T-cell (primary cell): ENCODE measurements around the gene PDCD4. TPM values are rescaled to one million over a fixed set of nuclear protein-coding genes. Genes with fewer than 3 reads are reported as not detected.

Source experiments
- ATAC-seq, 4 experiments: fragments of 200-7000 bp in 3 of 4; fragments of 150-1000 bp in 1 of 4; cut with Tn5 transposase; replicated peaks in 1 of 4; 1 replicate in 3 of 4; 2 replicates in 1 of 4; pipeline ENCODE4 v1.10.0; 2021; ENCODE audit warnings: moderate library complexity in 3 of 4, mild to moderate bottlenecking in 2 of 4, moderate number of reproducible peaks in 1 of 4
- CTCF ChIA-PET, 2 donors: fragments of 300-600 bp; sonication (Branson Sonifier 250); formaldehyde crosslinking; loops; one replicate each; lab custom pipeline; 2022; ENCODE audit warnings: antibody characterized with exemption in 2 of 2; lab: Charles Lee
- POLR2A ChIA-PET, 2 donors: fragments of 300-600 bp; sonication (Branson Sonifier 250); formaldehyde crosslinking; loops; one replicate each; lab custom pipeline; 2022; ENCODE audit warnings: antibody characterized with exemption in 2 of 2; lab: Charles Lee
- DNase-seq, 35 experiments: peaks; one replicate each; pipeline versions ENCODE4 v3.0.0 to v3.0.0-alpha.2; 2013 to 2023
- H3K27ac ChIP-seq: one replicate; pipeline ENCODE4 v1.5.1; 2013; ENCODE audit warnings: low read length
- H3K27me3 ChIP-seq, 2 experiments: replicated peaks in 1 of 2; 1 replicate in 1 of 2; 2 replicates in 1 of 2; pipeline versions ENCODE4 v1.6.1 to v1.7.0; 2013; ENCODE audit warnings: low read length in 1 of 2, mixed read lengths in 1 of 2; ENCODE audit not compliant: control insufficient read depth in 2 of 2, insufficient read depth in 2 of 2; ENCODE audit errors: extremely low read depth in 1 of 2
- H3K36me3 ChIP-seq, 2 donors: 1 replicate in 1 of 2; 2 replicates in 1 of 2; pipeline versions ENCODE4 v1.6.1 to v1.7.0; 2013; ENCODE audit warnings: low read length in 1 of 2; ENCODE audit not compliant: control insufficient read depth in 2 of 2, insufficient read depth in 1 of 2; ENCODE audit errors: extremely low read depth in 1 of 2
- H3K4me1 ChIP-seq, 2 experiments: 1 replicate in 1 of 2; 2 replicates in 1 of 2; pipeline versions ENCODE4 v1.6.1 to v1.7.0; 2013; ENCODE audit warnings: low read length in 2 of 2, mixed read lengths in 1 of 2; ENCODE audit not compliant: insufficient read depth in 2 of 2, control insufficient read depth in 1 of 2; ENCODE audit errors: extremely low read depth in 1 of 2
- H3K4me3 ChIP-seq, 2 donors: 1 replicate in 1 of 2; 2 replicates in 1 of 2; pipeline versions ENCODE4 v1.5.1 to v1.7.0; 2013; ENCODE audit warnings: mild to moderate bottlenecking in 2 of 2, low read length in 1 of 2, moderate library complexity in 1 of 2; ENCODE audit not compliant: control insufficient read depth in 1 of 2; ENCODE audit errors: extremely low read depth in 1 of 2
- H3K9me3 ChIP-seq: 2 replicates; pipeline ENCODE4 v1.7.0; 2013
- H3K27ac Mint-ChIP-seq, 2 donors: one replicate each; pipeline ENCODE4 v1.8.0; 2020 to 2021; ENCODE audit warnings: mild to moderate bottlenecking in 2 of 2, mixed read lengths in 2 of 2
- H3K27me3 Mint-ChIP-seq, 2 donors: one replicate each; pipeline ENCODE4 v1.8.0; 2021 to 2022; ENCODE audit warnings: mixed read lengths in 2 of 2
- H3K36me3 Mint-ChIP-seq: one replicate; pipeline ENCODE4 v1.8.0; 2021; ENCODE audit warnings: mixed read lengths
- H3K4me1 Mint-ChIP-seq, 3 donors: one replicate each; pipeline ENCODE4 v1.8.0; 2020 to 2022; ENCODE audit warnings: mixed read lengths in 3 of 3, mild to moderate bottlenecking in 1 of 3
- H3K4me3 Mint-ChIP-seq, 3 donors: one replicate each; pipeline ENCODE4 v1.8.0; 2020 to 2022; ENCODE audit warnings: mild to moderate bottlenecking in 3 of 3, mixed read lengths in 3 of 3, moderate library complexity in 3 of 3
- H3K9me3 Mint-ChIP-seq, 3 donors: one replicate each; pipeline ENCODE4 v1.8.0; 2020 to 2022; ENCODE audit warnings: mixed read lengths in 3 of 3
- WGBS: methylation state at CpG from one replicate; pipeline ENCODE4 v1.1.5; 2013; ENCODE audit warnings: missing lambda C conversion rate; ENCODE audit not compliant: insufficient coverage; 5-methylcytosine and 5-hydroxymethylcytosine counted together
- total RNA-seq, 35 experiments: library from RNA in 6 of 35; stranded (reverse) in 6 of 35; fragments of 120-200 nt in 1 of 35; gene quantifications; one replicate each; pipeline versions ENCODE4 v1.2.1 to v1.2.4 and lab custom pipeline; 2013 to 2026

The PDCD4 gene
- total RNA-seq, 5 donors from 2014 or later (not counting 1 experiment from before 2014, with no cell fraction given) = 239 to 335 (median 309) TPM

DNA sequence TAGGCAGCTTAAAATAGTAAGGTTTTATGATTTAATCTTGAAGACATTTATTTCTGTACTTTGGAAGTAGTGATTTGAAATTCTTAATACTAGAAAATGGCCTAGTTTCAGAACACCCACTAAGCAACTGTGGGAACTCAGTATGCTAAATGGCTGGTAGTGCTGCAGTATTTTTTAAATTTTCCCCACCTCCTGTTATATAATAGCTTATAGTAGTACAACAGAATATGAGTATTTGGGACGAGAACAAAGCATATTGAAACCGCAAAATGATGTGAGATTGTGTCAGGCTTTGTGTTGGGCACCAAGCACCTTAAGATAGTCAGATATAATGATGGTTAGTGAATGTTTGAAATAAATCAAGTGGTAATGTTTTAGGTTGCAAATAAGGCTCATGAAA lies 55.7 kb downstream of the PDCD4 start:
- Histone ChIP-seq H3K27me3 (no peaks in the 10 kb centered on the region), H3K4me3 (no peak overlapping the region), H3K27ac (no peak overlapping the region), H3K36me3 (no peaks in the 10 kb centered on the region), H3K4me1 (peaks cover 3 to 13% of the 10 kb centered on the region in 2 experiments), H3K9me3 (no peaks in the 10 kb centered on the region)
- no peak for ATAC-seq
- Mint-ChIP-seq H3K36me3 (peaks cover 10% of the 10 kb centered on the region), H3K27ac (no peak overlapping the region), H3K4me1 (peaks cover 45 to 46% (median 46%) of the 10 kb centered on the region in 3 donors), H3K27me3 (no peaks in the 10 kb centered on the region), H3K4me3 (no peak overlapping the region), H3K9me3 (no peaks in the 10 kb centered on the region)
- no peak for DNase-seq
- ChIA-PET POLR2A (interaction anchor here (0.5 to 0.6 kb wide), 2 partner anchors 26 to 826 kb away, joined by 3 to 7 read pairs; no protein-coding TSS in a partner anchor), CTCF (interaction anchor here (0.5 to 1.9 kb wide), 4 partner anchors 9 to 370 kb away, joined by 3 to 14 read pairs (median 4); partner anchors contain the start of gene BBIP1 (in 1 of the 2))
- WGBS = no CpG with 5 or more reads among the region's 2 CpGs

DNA sequence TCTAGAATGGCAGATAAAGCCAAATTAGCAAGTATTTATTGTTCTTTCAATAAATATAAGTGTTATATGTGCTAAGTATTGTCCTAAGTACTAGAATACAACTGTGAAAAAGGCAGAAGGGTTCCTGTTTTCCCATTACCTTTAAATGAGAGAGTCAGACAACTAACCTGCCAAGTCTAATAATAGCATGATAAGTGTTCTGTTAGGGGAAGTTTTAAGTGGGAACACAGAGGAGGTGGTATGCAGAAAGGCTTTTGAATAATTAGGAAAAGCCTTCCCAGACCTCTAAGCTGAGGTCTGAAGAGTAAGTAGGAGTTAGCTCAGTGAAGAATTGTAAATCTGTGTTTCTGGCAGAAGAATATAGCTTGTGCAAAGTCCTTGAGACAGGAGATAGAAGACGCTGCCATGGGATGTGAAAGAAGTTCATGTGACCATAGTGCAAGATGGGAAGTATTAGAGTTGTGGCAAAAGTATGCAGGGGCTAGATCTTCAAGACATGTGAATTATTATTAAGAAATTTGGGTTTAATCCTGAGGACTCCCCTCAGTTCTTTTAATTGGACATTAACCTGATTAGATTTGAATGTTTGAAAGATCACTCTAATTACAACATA lies 60.1 kb downstream of the PDCD4 start:
- Mint-ChIP-seq H3K36me3 (peaks cover 5% of the 10 kb centered on the region), H3K27ac (no peak overlapping the region), H3K4me1 (peaks cover 36 to 39% (median 38%) of the 10 kb centered on the region in 3 donors), H3K27me3 (no peaks in the 10 kb centered on the region), H3K9me3 (no peaks in the 10 kb centered on the region), H3K4me3 (no peak overlapping the region)
- DNase-seq (no peak), ATAC-seq (no peak)
- POLR2A ChIA-PET = no interaction called here
- Histone ChIP-seq H3K4me1 (peaks cover 6 to 9% of the 10 kb centered on the region in 2 experiments), H3K27ac (no peak overlapping the region), H3K36me3 (no peaks in the 10 kb centered on the region), H3K4me3 (no peak overlapping the region), H3K27me3 (no peaks in the 10 kb centered on the region), H3K9me3 (no peaks in the 10 kb centered on the region)
- CTCF ChIA-PET = no interaction called here
- 100% methylated on average over 1 of the region's 1 CpG for WGBS

DNA sequence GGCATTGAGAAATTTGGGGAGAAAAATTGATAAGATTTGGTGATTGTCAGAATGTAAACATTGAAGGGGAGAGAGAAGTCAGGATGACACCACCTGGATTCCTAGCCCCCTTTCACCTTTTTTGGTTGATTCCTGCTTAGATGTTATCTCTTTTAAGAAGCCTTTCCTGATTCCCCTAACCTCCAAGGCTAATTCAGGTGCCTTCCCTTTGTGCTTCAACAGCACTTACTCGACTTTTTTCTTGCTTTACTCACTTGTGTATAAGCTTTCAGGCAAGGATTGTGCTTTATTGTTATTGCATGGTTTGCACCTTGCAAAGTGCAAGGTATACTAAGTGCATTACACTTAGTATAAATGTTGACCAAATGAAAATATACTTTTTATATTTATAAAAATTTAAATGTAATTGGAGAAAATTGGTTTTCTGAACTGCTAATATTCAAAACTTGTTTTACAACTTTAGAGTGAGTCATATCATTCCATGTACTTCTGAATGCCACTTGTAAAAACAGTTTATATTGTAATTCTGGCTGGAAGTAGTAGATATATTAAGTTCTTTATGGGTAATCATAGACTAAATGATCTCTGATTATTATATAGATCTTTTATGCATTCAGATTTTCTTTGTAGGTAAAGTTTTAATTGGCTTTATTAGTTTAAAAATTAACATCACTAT lies 60.9 kb downstream of the PDCD4 start:
- Mint-ChIP-seq H3K27ac (peak overlapping the region in 1 of 2 donors; percentile 36), H3K27me3 (no peaks in the 10 kb centered on the region), H3K9me3 (no peaks in the 10 kb centered on the region), H3K4me3 (no peak overlapping the region), H3K36me3 (peaks cover 9% of the 10 kb centered on the region), H3K4me1 (peaks cover 33 to 41% (median 38%) of the 10 kb centered on the region in 3 donors)
- Histone ChIP-seq H3K27me3 (no peaks in the 10 kb centered on the region), H3K4me3 (no peak overlapping the region), H3K36me3 (no peaks in the 10 kb centered on the region), H3K4me1 (peaks cover 6 to 11% of the 10 kb centered on the region in 2 experiments), H3K9me3 (no peaks in the 10 kb centered on the region), H3K27ac (no peak overlapping the region)
- ATAC-seq (no peak), DNase-seq (no peak)
- WGBS = no CpG with 5 or more reads among the region's 1 CpG
- POLR2A ChIA-PET = no interaction called here
- CTCF ChIA-PET = interaction anchor here in 1 of 2 donors (0.5 kb wide), 1 partner anchor 24 kb away, joined by 3 read pairs; no protein-coding TSS in a partner anchor

DNA sequence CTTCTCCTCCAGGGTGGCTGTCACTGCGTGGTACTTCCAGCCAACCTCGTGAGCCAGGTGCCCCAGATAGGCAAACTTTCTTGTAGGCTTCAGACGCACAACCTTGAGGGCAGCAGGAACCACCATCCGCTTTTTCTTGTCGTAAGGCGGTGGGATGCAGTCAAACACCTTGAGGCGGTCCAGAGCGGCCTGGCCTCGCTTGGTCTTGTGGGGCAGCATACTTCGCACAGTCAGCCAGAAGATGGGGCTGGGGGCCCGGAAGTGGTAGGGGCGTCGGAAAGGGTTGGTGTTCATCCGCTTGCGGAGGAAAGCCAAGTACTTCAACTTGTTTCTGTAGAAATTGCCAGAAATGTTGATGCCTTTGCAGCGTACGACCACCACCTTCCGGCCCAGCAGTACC lies 65.0 kb downstream of the PDCD4 start:
- Histone ChIP-seq H3K27ac (no peak overlapping the region), H3K36me3 (no peaks in the 10 kb centered on the region), H3K4me3 (no peak overlapping the region), H3K4me1 (peaks cover 0 to 10% of the 10 kb centered on the region in 2 experiments), H3K9me3 (no peaks in the 10 kb centered on the region), H3K27me3 (no peaks in the 10 kb centered on the region)
- Mint-ChIP-seq H3K27me3 (no peaks in the 10 kb centered on the region), H3K9me3 (no peaks in the 10 kb centered on the region), H3K36me3 (peaks cover 29% of the 10 kb centered on the region), H3K4me3 (no peak overlapping the region), H3K4me1 (peaks cover 40 to 46% (median 42%) of the 10 kb centered on the region in 3 donors), H3K27ac (no peak overlapping the region)
- no peak for DNase-seq
- ChIA-PET POLR2A (interaction anchor here in 1 of 2 donors (0.6 kb wide), 1 partner anchor 10 kb away, joined by 3 read pairs; no protein-coding TSS in a partner anchor), CTCF (interaction anchor here in 1 of 2 donors (0.6 kb wide), 1 partner anchor 10 kb away, joined by 3 read pairs; no protein-coding TSS in a partner anchor)
- 98% methylated on average over 18 of the region's 18 CpGs for WGBS
- ATAC-seq = no peak

DNA sequence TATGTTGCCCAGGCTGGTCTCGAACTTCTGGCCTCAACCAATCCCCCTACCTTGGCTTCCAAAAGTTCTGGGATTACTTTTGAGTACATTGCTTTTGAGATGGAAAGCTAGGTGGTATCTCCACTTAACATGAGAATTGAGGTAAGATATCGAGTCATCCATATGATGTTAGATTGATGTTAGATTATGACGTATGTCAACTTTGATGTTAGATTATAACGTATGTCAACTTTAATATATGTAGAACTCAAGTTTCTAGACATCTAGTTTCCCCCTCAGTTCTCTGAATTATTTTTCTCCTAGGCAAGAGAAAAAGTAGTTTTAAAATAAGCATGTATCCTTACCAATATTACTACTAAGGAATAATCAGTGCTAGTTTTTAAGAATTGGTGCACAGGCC lies 67.7 kb downstream of the PDCD4 start:
- Mint-ChIP-seq H3K27me3 (no peaks in the 10 kb centered on the region), H3K27ac (no peak overlapping the region), H3K4me1 (peaks cover 47 to 56% (median 50%) of the 10 kb centered on the region in 3 donors), H3K4me3 (no peak overlapping the region), H3K36me3 (peaks cover 53% of the 10 kb centered on the region), H3K9me3 (peaks cover 0 to 9% (median 5%) of the 10 kb centered on the region in 3 donors)
- DNase-seq = no peak
- Histone ChIP-seq H3K4me3 (no peak overlapping the region), H3K9me3 (no peaks in the 10 kb centered on the region), H3K36me3 (peaks cover 0 to 7% of the 10 kb centered on the region in 2 donors), H3K4me1 (peaks cover 0 to 8% of the 10 kb centered on the region in 2 experiments), H3K27me3 (no peaks in the 10 kb centered on the region), H3K27ac (no peak overlapping the region)
- ChIA-PET POLR2A (no interaction called here), CTCF (interaction anchor here in 1 of 2 donors (1.2 kb wide), 1 partner anchor 53 kb away, joined by 3 read pairs; no protein-coding TSS in a partner anchor)
- ATAC-seq = no peak
- no CpG with 5 or more reads among the region's 4 CpGs for WGBS

DNA sequence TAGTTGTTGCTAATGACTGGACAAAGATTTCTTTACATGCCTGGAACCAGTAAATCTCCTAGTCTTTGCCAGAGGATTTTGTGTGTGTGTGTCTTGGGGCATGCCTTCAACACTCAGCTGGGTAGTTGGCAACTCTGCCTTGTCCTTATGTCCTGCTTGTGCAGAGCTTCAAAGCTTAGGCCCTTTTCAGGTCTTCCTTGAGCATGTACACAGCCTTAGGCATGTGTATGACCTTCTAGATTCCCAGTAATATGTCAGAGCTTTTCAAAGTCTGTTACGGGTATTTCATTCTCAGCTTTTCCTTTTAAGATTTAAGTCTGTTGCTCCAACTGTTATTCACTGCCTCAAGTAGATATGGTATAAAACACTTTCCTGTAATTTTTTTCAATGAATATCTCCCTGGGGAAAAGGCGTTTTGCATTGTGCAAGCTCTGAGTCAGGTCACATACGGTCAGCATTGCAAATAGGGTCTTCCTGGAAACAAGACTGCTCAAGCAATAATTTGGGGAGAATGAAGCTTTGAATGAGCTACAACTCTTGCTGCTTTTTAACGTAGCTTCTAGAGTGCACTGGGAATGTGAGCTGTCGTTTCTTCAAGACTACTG lies 73.2 kb downstream of the PDCD4 start:
- no peaks in the 10 kb centered on the region for H3K4me1 ChIP-seq
- Mint-ChIP-seq H3K36me3 (peaks cover 68% of the 10 kb centered on the region), H3K27me3 (no peaks in the 10 kb centered on the region), H3K4me3 (no peak overlapping the region), H3K9me3 (peaks cover 7 to 9% (median 7%) of the 10 kb centered on the region in 3 donors), H3K4me1 (peaks cover 62 to 72% (median 63%) of the 10 kb centered on the region in 3 donors), H3K27ac (no peak overlapping the region)
- 100% methylated on average over 4 of the region's 5 CpGs for WGBS
- H3K27ac ChIP-seq = no peak overlapping the region
- ChIA-PET POLR2A (interaction anchor here in 1 of 2 donors (0.5 kb wide), 1 partner anchor 18 kb away, joined by 3 read pairs; no protein-coding TSS in a partner anchor), CTCF (interaction anchor here in 1 of 2 donors (1.0 kb wide), 1 partner anchor 15 kb away, joined by 3 read pairs; no protein-coding TSS in a partner anchor)
- no peaks in the 10 kb centered on the region for H3K27me3 ChIP-seq
- H3K9me3 ChIP-seq = no peaks in the 10 kb centered on the region
- ATAC-seq = no peak
- DNase-seq = no peak
- no peak overlapping the region for H3K4me3 ChIP-seq
- H3K36me3 ChIP-seq = peaks cover 0 to 7% of the 10 kb centered on the region in 2 donors
